HG03066 (cell line): ENCODE results near the gene SNCG.

Experiments
- ATAC-seq: cut with Tn5 transposase; IDR thresholded peaks from one replicate; pipeline ENCODE4 v1.9.1; 2021; ENCODE audit warnings: low read depth; ENCODE audit not compliant: unreplicated experiment

SNCG gene

DNA sequence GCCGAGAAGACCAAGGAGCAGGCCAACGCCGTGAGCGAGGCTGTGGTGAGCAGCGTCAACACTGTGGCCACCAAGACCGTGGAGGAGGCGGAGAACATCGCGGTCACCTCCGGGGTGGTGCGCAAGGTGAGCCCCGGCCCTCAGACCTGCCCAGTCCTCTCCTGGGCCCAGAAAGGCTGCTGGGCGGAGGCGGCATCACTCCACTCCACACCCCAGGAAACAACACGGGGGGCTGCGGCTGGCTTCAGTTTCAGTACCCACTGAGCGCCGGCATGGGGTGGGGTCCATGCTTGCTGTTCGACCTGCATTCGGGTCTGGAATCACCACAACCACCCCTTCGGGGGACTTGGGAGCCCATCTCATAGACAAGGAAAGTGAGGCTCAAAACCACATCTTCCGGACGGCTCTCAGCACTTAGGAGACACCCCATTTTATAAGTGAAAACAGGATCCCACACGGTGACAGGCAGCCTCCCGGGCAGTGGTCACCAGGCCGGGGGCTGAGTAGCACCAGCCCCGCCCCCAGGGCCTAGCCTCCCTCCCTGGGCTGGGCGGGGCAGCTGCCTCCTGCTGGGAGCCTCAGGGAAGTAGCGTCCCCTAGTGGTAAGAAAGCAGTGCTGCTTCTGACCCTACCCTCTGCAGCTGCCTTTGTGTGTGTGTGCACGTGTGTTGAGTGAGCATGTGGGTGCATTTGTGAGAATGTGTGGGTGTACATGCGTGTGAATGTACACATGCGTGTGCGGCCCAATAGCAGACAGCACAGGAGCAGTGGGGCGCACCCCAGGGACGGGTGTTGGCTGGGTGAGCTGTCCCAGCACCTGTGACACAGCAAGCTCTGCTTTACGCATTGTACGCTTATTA lies 1.8 kb downstream of the SNCG start:
- peak; percentile 63 for ATAC-seq

DNA sequence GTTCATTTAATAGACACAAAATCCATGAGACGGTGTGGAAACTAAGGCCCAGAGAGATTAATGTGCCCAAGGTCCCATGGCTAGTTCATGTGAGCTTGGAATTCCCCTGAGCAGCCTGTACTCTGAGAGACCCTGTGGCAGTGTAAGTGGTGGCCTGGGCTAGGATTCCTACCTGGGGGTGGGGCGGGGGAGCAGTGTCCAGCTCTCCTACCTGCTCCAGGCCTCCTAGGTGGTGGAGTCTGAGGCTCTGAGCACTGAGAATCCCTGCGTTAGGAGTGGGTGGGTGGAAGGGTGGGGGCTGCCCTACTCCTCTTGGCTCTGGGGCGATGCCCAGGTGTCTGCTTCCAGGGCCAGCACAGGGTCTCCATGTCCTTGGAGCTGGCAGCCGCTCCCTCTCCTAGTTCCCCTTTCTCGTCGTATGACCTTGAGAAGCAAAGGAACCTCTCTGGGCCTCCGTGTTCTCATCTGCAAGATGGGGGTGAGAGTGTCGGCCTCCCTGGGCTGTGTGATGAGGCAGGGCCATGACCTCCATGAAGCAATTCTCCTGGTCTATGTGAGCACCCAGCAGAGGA lies 2.5 kb downstream of the SNCG start:
- ATAC-seq, result no peak

DNA sequence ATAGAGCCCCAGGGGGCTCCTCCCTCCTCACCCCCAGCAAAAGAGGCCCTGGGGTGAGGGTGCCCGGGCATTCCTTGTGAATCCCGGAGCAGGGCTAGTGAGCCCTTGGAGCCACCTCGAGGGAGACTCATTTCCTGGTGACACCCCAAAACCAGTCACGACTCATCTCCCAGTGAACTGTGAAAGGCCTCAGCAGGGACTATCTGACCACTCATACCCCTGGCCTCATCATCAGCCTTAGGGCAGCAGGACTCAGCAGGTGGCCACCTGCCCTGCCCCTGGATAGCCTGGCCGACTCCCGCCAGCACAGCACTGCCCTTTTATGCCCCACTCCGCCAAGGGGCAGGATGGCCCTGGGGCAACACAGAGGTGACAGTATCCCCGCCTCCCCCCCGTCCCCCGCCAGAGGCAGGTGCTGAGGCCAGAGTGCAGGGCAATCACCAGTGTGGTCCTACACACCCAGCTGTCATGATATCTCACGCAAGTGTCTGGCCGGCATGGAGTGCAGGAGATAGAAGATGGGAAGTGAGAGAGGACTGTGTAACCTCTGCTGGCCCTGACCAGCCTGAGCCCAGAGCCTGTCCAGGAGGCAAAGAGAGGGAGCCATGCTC lies 3.2 kb downstream of the SNCG start:
- ATAC-seq, result no peak

DNA sequence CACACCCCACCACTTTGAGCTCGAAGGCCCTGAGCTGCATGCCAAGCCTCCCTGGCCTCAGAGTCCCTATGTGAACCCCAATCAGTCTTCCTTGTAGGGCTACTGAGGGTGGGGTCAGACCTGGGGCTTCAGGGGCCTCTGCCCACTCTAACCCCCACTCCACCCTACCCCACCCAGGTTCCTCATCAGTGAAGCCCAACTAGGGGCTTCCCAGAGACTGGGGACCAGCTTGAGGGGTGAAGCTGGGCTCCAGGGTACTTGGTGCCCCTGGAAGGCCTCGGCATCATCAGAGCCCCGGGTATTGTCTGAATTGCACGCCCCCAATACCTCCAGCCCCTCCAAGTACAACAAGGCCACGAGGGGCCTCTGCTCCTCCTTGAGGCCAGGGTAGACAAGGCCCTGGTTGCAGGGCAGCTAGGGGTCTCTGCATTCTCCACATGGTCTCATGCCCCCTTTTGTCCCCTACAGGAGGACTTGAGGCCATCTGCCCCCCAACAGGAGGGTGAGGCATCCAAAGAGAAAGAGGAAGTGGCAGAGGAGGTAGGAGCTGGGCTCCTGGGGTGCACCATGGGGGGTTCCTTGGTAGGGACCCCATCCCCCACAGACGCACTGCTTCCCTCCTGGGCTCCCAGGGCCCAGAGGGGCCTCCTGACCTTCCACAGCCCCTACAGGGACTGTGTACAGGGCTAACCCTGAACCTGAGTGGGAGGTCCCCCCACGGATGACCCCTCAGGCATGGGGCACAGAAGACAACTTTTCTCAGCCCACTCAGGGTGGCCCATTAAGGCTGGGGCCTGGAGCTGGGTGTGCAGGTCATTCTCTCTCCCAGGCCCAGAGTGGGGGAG lies 4.0 kb downstream of the SNCG start:
- no peak for ATAC-seq

DNA sequence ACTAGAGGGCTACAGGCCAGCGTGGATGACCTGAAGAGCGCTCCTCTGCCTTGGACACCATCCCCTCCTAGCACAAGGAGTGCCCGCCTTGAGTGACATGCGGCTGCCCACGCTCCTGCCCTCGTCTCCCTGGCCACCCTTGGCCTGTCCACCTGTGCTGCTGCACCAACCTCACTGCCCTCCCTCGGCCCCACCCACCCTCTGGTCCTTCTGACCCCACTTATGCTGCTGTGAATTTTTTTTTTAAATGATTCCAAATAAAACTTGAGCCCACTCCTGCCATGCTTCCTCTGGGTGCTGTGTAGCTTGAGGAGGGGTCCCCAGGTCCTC lies 4.5 kb downstream of the SNCG start:
- no peak for ATAC-seq

DNA sequence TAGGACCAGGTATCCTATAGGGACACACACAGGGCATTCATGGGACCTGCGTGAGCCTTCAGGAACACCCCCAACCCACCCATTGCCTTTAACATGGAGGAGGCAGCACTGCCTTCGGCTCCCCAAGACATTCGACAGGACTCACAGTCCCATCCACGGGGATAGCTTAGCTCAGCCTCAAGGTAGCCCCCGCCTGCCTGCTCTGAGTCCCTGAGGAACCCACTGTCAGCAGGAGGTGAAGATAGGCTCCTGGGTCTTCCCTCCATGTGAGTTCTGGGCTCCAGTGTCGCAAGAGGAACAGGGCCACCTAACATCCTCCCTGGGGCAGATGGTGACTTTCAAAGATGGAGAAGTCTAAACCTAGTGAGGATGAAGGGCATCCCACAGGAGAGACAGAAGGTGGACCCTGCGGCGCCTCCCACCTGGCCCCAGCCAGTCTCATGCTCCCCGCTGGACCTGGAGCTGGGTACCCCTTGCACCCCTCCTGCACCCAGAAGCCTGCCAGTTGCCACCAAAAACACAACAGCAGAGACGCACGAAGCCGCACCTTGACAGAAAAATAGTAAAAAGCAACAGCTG lies 5.0 kb downstream of the SNCG start:
- ATAC-seq, result no peak

DNA sequence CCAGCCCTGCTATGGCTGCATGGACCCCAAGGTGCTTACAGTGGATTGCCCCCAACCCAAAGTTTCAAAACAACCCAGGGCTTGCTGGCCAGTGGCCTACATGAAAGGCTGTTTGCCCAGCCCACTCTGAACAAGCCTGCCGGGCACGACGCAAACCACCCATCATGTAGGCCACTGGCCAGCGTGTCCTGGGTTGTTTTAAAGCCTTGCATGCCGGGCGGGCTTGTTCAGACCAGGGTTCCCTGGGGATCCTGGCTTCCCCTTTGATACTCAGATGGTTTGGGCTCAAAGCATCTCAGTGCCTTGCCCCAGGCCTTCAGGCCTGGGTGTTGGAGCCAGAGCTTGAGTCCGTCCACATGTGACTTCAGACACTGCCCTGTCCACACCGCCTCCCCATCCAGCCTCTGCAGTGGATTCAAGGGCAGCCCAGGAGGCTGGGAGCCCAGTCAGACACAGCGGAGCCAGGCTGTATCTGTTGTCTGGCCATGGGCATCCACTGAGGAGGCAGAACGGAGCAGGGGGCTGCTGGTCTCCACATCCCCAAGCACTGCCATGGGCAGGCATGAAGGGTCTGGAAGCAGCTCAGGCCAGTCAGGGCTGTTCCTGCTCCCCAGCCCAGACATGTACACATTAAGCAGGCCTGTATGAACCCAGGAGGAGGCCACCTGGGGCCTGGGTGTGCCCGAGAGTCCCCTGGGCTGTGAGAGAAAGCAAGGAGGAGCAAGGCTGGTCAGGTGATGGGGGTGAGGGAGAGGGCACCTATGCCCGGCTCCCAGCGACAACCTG lies 5.9 kb downstream of the SNCG start:
- ATAC-seq, result no peak

DNA sequence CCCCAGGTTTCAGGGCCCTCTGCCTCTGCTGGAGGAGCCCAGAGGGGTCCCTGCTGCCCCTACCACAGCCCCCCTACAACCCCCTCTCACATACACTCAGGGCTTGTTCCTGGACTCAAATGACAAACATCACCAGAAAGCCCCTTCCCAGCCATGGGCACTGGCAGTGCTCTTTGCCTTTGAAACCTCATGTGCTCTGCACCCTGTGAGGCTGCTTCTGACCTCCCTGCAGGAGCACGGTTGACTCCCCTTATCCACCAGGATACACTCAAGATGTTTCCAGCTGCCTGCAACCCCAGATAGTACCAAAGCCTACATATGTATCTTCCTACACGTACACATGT lies 6.4 kb downstream of the SNCG start:
- no peak for ATAC-seq

DNA sequence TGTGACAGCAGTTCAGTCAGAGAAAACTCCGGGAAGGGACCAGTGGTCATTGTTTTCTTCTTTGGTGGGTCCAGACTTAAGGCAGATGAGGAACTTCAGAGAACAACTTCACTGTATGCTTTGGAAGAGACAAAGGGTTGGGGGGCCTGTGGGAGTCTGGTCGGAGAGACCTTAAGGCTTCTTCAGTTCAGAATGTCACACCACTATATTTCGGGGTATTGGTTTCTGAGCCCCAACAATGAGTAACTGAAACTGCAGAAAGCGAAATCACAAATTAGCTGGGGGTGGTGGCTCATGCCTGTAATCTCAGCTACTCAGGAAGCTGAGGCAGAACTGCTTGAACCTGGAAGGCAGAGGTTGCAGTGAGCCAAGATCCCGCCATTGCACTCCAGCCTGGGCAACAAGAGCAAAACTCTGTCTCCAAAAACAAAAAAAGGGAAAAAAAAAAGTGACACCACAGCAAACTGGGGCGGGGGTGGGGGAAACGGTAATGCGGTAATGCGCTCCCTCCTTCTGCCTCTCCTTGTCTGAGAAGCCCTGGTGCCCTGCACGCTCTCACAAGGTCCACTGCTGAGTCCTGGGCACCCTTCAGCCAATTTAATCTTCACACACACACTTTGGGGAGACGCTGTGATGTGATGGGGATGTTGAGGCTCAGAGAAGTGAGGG lies 7.7 kb downstream of the SNCG start:
- ATAC-seq, result no peak

DNA sequence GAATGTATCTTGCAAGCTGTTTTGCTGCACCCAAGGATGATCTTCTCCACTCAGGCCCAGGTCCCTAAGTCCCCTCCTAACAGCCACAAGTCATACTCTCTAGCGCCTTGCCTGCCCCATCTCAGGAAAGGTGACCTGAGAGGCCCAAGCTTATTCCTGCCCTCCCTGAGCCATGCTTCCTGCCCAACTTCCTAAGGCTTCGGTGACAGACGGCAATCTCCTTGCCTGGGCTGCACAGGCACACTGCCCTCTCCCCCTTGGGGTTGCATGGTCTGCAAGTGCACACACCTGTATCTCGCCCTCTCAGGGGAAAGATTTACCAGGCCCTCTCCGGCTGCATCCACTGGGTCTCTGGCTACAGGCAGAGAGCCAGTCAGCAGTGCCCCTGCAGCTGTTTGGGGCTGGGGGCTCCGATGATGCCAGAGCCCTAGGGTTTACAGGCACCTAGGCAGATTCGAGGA lies 9.1 kb downstream of the SNCG start:
- no peak for ATAC-seq

DNA sequence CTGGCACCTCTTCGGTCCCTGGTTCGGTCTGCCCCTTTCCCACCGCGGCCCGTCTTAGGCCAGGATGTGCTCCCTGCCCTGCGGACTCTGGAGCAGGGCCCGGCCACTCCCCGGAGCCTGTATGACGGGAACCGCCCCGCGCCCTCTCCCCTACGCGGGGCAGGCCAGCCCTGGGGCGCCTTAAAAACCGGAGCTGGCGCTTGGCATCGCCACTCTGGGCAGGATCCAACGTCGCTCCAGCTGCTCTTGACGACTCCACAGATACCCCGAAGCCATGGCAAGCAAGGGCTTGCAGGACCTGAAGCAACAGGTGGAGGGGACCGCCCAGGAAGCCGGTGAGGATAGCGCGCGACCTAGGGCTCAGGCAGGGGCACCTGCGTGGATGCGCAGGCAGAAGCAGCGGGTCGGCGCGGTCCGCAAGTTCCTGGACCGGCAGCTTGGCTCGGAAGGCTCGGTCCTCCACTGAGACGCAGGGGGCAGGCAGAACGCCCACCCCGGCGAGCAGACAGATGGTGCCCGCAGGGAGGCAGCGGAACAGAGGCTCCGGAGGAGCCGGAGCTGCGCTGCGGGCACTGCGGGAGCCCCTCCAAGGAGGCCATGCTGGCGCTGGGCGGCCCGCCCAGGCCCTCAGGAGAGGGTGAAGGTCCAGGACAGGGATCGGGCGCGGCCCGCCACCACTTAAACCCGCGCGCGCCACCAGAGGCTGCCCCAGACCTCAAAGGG lies 10.0 kb downstream of the SNCG start, which contains the start of gene ADIRF:
Gene ADIRF (plus strand): TSS at position 212 of the 723 bp plus-strand sequence. CDS start 63 bp downstream, at position 275.
- ATAC-seq, result no peak

DNA sequence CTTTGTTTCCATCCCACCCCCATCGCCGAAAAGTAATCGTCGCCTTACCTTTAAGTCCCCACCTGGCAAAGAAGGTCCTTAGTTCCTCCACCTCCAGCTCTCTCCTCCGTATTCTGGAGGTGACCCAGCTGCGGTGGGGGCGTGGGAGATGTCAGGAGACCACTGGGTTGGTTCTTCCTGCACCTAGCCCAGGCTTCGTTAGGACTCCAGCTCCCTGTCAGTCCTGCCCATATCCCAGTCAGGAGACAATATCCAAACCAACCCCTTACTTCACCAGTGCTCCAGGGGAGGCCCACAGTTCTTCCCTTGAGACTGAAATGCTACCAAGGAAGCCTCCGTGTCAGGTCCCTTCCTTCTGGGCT lies 10.6 kb downstream of the SNCG start:
- no peak for ATAC-seq

DNA sequence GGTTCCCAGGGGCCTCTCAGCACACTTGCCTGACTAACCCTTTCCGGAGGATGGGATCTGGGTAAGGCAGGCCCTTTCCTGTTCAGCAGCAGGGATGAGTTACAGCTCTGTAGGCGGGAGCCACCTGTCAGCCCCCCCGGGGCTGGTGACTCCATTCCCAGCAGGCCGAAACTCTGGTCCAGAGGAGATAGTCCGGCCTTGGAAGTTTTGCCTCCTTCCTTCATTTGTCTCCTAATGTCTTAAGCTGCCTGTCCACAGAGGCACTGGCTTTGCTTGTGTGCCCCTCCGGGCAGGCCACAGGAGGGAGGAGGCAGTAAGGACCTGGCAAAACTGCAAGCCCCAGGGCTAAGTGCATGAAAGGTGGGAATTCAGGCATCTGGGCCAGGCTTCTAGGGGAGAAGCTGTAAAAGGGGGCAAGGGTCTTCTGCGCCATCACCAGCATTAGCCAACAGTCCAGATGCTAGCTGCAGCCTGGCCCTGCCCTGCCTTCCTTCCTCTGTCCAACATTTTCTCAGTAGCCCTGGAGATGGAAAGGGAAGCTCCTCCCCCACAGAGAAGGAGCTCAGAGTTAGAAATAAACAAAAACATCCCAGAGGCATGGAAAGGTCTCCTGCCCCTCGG lies 11.1 kb downstream of the SNCG start:
- ATAC-seq, result no peak

DNA sequence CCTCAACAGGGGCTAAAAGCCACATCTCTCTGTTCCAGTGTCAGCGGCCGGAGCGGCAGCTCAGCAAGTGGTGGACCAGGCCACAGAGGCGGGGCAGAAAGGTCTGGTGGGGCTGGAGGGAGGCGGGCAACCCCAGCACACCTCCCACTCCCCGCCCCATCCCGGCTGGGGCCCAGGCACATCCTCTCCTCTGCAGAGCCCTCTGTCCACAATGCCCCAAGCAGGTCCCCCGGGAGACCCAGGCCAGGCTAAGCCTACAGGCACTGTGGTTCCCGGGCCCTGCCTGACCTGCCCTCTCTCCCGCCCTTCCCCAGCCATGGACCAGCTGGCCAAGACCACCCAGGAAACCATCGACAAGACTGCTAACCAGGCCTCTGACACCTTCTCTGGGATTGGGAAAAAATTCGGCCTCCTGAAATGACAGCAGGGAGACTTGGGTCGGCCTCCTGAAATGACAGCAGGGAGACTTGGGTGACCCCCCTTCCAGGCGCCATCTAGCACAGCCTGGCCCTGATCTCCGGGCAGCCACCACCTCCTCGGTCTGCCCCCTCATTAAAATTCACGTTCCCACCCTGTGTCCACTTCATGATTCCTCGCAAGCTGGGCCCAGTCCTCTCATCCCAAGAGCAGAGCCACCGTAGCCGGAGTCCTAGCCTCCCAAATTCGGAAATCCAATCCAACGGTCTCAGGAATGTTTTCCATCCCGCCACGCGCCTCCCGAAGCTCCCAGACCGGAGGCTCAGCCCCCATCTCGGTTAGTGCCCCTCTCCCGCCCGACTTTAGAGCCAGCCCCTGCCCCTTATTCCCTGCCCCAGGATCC lies 12.0 kb downstream of the SNCG start:
- no peak for ATAC-seq

DNA sequence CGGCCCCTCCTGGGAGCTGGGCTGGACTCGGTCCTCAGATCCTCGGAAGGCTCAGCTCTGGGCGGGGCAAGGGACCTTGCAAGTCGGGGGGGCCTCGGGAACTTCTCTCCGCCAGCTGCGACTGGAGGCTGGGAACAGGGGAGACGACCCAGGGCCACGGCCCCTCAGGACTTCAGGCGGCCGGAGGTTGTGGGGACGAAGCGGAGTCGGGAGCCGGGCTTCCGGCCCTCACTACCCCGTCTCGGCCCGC lies 12.5 kb downstream of the SNCG start:
- no peak for ATAC-seq

DNA sequence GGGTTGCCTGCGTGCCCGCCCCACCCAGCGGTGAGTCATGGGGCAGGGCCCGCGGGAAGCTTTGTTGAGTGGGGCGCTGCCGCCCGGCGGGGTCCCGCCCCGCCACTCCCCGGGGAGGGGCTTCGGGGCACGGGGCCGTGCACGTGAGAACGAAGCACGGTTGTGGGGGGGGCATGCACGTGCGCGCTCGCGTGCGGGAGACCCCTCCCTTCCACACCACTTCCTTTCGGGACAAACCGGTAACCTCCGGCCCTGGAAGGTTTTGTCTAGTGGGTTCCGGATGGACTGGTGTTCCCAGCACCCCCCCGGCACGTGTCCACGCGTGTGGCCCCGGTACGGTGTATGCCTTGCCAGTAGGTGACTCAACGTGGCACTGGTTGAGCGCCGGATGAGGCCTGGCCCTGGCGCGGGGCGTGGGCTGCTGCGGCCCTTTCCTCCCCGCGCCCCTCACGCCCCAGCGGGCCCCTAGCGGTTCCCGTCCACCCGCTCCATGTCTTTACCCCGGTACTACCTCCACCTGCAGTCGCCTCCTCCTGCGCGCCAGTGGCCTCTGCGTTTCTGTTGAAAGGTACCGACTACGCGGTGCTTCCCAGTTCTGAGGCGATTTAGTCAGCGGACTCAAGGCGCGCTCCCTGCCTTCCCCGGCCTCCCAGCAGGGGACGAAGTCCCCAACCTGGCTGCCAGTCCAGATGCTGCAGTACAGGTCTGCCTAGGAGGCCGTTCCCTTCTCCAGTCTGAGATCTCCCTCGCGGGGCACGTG lies 13.0 kb downstream of the SNCG start:
- ATAC-seq, result peak; percentile 63
